ENCODE data around the gene SPINDOC.
"Not testable (repeated sequence)": the region's sequence is repeated elsewhere in the genome, so short reads cannot be mapped to it uniquely, and the experiment has no call there.

Gene SPINDOC

GRCh38 chr11:63858628-63859550 is 45.6 kb downstream of the SPINDOC start:
- DNase-seq, result no peak

GRCh38 chr11:63862923-63863322 is 49.7 kb downstream of the SPINDOC start:
- DNase-seq, result peak in 1 of 5 experiments; percentile 40

GRCh38 chr11:63863620-63864019 is 50.4 kb downstream of the SPINDOC start:
- DNase-seq, result not testable (repeated sequence)

GRCh38 chr11:63866211-63866610 is 53.0 kb downstream of the SPINDOC start:
- DNase-seq, result peak in 4 of 5 experiments; percentile 43 to 96 (median 68)

- no peak for DNase-seq
Measured at GRCh38 chr11:63867511-63867910, 54.3 kb downstream of the SPINDOC start.

- no peak for DNase-seq
Measured at GRCh38 chr11:63868399-63869064, 55.3 kb downstream of the SPINDOC start.

GRCh38 chr11:63869171-63869591 is 55.9 kb downstream of the SPINDOC start:
- DNase-seq, result no peak

- peak in 3 of 5 experiments; percentile 25 to 84 (median 65) for DNase-seq
Measured at GRCh38 chr11:63869683-63870082, 56.4 kb downstream of the SPINDOC start.

GRCh38 chr11:63870351-63871140 is 57.3 kb downstream of the SPINDOC start:
- DNase-seq, result no peak

GRCh38 chr11:63871962-63872799 is 58.9 kb downstream of the SPINDOC start:
- DNase-seq, result peak in 3 of 5 experiments; percentile 3 to 72 (median 45)

- no peak for DNase-seq
Measured at GRCh38 chr11:63872800-63873197, 59.5 kb downstream of the SPINDOC start.

GRCh38 chr11:63873311-63873710 is 60.1 kb downstream of the SPINDOC start:
- no peak for DNase-seq

GRCh38 chr11:63874511-63874910 is 61.3 kb downstream of the SPINDOC start:
- no peak for DNase-seq

- DNase-seq, result no peak
Measured at GRCh38 chr11:63875506-63876065, 62.3 kb downstream of the SPINDOC start.

GRCh38 chr11:63876616-63877015 is 63.4 kb downstream of the SPINDOC start:
- DNase-seq, result no peak
